DMS79 (cell line): ENCODE data around the gene CHRM1.
"Not testable (repeated sequence)": the region's sequence is repeated elsewhere in the genome, so short reads cannot be mapped to it uniquely, and the experiment has no call there.

Source experiments
- DNase-seq: peaks from one replicate; lab custom pipeline; 2025; lab: John Stamatoyannopoulos, UW

Gene CHRM1, protein sequence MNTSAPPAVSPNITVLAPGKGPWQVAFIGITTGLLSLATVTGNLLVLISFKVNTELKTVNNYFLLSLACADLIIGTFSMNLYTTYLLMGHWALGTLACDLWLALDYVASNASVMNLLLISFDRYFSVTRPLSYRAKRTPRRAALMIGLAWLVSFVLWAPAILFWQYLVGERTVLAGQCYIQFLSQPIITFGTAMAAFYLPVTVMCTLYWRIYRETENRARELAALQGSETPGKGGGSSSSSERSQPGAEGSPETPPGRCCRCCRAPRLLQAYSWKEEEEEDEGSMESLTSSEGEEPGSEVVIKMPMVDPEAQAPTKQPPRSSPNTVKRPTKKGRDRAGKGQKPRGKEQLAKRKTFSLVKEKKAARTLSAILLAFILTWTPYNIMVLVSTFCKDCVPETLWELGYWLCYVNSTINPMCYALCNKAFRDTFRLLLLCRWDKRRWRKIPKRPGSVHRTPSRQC

DNA sequence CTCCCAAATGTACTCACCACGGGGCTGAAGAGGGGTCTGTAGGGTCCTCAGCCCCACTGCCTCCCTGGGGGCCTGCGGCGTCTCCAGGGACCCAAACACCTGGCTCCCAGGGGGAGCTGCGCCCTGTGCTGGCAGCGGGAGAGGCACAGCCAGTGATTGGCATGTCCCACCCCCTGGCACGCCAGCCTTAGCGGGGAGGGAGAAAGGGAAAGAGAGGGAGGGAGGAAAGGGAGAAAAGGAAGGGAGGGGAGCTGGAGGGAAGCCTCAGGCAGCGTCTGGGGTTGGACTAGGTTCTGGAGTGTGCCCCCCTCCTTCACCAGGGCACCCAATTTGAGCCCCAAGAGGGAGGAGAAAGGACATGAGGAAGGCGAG, at the start of gene CHRM1:
CHRM1 (minus strand) TSS at position 163 of the 372 bp plus-strand sequence. CDS start 10,263 bp downstream, outside the sequence.
- DNase-seq = no peak

DNA sequence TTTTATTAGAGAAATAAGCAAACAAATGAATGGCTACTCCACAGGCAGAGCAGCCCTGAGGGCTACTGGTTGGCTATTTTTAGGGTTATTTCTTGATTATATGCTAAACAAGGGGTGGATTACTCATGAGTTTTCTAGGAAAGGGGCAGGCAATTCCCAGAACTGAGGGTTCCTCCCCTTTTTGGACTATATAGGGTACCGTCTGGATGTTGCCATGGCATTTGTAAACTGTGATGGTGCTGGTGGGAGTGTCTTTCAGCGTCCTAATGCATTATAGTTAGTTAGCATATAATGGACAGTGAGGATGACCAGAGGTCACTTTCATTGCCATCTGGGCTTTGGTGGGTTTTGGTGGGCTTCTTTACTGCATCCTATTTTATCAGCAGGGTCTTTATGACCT, 44.4 kb upstream of the CHRM1 start:
- DNase-seq = no peak

DNA sequence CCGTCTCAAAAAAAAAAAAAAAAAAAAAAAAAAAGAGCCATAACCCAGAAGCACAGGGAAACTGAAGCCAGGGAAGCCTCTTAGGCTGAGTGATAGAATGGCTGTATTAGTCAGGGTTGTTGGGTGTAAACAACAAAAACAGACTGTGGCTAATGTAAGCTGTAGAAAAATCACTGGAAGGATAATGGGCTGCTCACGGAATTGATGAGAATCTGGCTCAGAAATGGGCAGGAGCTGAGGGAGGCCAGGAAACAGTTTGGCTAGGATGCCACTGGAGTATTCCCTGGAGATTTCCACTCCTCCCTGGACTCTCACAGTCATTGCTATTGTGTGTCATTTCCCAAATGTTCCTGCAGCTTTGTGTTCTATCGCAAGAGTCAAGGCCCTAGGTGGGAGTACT, 41.2 kb upstream of the CHRM1 start:
- DNase-seq = no peak

DNA sequence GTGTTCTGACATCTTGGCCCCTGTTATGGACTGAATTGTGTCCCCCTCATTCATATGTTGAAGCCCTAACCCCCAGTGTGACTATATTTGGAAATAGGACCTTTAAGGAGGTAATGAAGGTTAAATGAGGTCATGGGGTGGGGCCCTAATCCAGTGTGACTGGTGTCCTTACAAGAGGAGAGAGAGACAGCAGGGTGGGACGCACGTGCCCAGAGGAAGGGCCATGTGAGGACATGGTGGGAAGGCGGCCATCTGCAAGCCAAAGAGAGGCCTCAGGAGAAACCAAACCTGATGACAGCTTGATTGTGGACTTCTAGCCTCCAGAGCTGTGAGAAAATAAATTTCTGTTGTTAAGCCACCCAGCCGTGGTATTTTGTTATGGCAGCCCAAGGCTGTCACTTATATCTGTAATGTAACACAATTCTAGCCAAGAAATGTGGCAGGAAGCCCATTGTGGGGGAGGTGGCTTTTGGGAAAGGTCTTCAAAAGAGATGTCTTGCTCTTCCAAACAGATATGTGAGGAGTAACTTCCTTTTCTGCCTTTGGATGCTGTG, 39.9 kb upstream of the CHRM1 start:
- no peak for DNase-seq

DNA sequence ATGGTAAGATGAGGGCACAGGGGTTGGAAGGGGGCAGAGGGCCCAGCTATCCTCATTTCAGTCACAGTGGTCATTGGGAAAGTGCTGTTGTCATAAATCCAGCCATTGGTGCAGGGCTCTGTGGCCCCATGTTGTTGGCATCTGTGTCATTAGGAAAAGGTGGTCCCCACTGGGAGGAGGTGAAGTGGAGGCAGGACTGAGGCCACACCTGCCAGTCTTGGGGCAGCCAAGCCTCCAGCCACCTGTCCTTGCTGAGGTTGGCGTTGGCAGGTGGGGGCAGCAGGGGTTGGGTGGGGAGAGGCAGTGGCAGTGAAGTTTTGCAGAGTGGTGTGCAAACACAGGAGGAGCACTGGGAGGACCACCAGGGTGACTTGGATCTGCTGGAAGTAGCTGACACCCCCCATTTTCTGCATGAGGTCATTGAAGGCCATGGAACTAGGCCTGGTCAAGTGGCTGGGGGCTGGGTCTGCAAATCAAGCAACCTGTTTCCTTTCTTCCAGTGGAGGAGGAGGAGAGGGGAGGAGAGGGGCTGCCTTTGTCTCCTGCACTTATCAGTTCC, 38.3 kb upstream of the CHRM1 start:
- DNase-seq = no peak

DNA sequence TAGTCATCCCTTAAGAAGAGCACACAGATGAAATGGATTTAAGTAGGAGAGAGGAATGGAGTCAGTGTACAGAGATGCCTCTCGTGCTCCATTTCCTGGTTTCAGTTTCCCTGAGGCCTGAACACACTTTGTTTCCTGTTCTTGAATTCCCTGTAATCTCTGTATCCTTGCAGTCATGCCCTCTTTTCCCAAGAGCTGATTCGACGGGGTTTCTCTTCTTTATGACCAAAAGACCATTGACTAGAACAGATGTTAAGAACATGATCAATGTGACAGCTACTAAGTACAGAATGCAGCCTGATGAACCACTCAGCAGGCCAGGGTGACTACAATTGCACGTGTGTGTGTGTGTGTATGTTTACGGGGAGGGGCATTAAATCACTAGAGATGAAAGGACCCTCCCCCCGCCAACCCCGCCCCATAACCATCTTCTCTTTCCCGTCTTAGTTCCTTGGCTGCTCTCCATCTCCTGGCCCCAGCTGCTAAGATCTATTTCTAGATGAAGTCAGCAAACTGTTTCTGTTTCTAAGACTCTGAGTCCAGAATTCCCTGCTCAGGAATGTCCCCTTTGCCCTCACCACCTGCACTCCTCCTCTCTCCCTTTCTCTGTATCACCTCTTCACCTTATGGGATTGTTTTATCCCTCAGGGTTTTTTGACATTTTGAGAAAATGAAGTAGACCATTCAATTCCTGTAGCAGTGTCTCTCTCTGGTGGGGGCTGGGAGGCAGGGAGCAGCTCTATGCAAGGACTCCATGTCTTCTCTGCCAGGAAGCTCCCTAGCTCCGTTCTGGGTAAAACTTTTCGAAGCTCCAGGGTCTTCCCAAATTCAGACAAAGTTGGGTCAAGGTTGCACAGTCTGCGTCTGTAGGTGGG, 37.6 kb upstream of the CHRM1 start:
- DNase-seq = no peak

DNA sequence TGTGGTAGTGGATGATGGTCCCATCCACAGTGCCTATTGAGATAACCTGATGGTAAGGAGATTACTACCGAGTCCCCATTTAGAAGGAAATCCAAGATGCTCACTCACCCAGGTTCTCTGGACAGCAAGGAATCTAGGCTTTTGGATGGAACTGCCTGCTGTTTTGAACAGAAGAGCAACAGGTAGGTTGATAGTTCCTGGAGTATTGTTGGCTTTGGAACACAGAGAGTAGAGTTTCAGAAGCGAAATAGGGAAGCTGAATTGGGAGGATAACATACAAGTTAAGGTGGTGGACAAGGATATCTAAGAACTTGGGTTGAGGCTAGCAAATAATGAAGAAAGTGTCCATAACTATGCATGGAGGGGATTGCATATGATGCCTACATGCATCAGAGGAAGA, 36.0 kb upstream of the CHRM1 start:
- no peak for DNase-seq

DNA sequence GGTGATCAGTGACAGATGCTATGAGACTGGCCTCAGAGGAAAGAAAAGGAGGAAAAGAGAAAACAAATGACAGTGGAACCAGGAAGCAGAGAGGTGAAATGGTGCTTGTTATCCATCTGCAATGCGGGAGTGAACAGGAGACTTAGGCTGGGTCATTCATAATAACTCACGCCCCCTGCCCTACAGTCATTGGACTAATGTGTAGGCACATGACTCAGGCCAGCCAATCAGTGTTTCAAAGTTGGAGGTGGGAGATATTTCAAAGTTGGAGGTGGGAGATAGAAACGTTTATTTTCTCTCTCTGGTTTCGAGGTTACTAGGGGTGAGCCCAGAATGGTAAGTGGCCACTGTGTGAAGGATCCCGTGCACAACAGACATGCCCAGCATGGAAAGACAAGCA, 33.3 kb upstream of the CHRM1 start:
- DNase-seq = no peak

DNA sequence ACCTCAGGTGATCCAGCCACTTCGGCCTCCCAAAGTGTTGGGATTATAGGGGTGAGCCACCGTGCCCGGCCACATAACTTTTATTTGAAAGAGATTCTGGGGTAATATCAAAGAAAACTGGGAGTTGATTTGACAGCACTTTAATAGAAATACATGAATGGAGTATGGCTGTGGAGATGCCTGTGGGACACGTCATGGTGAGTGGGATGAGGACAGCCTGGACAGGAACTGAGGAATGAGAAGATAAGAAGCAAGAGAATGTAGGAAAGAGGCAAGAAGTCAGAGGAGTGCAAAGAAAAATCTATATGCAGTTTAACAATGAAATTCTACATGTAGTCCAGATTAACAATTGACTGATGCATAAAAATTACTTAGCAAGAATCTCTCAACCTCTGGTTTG, 32.6 kb upstream of the CHRM1 start:
- no peak for DNase-seq

DNA sequence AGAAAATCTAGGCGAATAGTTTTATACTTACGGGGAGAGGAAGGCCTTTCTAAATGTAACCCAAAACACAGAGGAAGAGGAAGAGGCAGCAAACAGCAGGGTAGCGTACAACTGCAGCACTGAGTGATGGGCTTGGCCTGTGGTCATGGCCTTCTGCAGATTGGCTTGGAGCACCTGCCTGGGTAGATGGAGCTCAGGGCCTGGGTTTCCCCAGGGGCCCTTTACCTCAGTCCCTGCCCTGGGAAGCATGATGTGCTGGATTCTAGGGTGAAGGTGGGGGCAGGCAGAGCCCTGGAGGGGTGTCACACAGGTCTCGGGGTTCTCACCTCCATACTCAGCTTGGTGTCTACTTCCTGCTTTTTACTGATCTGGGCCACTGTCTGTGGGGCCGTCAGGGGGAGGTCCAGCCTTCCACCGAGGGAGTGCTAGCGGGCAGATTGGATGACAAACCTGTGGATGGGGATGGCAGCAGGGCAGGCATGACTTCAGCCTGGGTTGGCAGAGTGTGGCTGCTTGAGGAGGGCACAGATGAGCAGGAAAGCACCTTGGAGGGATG, 27.7 kb upstream of the CHRM1 start:
- no peak for DNase-seq

DNA sequence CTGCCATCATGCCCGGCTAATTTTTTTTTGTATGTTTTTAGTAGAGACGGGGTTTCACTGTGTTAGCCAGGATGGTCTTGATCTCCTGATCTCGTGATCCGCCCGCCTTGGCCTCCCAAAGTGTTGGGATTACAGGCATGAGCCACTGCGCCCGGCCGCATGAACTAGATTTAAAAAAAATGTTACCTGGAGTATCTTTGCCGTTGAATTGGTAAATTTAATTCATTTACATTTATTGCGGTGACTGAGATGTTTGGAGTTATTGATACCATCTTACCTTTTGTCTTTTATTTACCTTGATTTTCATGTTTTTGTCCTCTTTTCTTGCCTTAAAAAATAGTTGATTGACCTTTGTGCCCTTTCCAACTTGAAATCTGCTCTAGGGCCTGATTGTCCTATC, 24.4 kb upstream of the CHRM1 start:
- DNase-seq = not testable (repeated sequence)

DNA sequence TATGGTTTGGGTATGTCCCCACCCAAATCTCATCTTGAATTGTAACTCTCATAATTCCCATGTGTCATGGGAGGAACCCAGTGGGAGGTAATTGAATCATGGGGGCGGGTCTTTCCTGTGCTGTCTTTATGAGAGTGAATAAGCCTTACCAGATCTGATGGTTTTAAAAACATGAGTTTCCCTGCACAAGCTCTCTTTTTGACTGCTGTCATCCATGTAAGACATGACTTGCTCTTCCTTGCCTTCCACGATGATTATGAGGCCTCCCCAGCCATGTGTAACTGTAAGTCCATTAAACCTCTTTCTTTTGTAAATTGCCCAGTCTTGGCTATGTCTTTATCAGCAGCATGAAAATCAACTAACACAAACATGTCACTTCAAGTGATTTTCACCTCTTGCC, 16.4 kb upstream of the CHRM1 start:
- not testable (repeated sequence) for DNase-seq

DNA sequence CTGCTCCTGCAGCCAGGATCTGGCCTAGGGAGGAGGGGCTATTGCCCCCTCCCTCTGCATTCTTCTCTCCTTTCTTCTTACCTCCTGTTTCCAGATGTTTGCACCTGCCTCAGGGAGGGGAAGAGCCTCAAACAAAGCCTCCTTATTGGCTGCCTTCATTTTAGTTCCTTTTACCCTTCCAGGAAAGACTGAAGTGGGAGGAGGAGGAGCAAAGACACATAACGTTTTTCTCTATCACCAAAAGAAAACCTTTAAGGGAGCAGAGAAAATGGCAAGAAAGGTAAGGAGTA, 13.3 kb upstream of the CHRM1 start:
- DNase-seq = no peak

DNA sequence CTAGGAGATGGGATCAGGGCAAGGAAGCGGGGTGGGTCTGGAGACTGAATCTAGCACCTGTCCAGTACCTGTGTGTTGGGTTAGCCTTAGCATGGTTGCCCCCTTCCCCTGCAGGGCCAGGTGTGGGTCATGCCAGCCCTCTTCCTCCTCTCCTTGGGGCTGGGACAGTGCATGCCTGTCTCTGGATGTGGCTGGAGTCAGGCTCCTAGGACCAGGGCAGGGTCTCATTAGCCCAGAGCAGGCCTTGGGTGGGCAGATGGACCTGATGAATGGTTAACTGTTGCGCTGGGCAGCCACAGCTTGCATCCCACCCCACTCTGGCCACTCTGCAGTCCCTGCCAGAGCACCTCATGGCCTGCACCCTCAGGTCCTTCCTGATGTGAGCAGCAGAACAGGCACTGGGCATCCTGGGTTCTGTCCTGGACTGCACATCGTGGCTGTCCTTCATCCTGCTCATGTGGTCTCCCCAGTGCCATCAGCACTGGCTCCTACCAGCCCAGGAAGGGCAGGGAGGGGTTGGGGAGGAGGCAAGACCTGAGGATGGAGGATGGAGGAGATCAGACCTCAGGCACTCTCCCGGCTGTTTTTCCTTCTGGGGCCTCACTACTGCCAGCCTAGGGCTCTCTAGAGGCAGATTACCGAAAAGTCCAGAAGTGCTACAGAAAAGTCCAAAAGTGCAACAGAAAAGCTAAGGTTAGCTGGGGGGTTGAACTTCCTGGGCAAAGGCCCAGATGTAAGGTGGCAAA, 12.8 kb upstream of the CHRM1 start:
- DNase-seq = no peak

DNA sequence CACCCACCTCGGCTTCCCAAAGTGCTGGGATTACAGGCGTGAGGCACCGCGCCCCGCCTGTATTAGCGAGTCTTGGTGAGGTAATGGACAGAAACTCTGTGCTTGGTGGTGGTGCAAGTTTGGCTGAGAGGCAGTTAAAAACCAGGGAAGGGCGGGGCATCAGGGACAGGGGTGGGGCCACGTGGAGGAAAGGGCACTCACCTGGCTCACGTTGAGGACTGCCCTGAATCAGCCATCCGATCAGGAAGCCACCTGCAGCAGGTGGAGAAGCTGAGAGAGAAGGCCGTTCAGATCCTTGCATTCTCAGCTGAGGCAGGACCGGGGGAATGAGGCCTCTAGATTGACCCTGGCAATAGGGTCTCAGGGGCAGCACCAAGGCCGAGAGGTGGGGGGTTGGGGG, 12.1 kb upstream of the CHRM1 start:
- no peak for DNase-seq

DNA sequence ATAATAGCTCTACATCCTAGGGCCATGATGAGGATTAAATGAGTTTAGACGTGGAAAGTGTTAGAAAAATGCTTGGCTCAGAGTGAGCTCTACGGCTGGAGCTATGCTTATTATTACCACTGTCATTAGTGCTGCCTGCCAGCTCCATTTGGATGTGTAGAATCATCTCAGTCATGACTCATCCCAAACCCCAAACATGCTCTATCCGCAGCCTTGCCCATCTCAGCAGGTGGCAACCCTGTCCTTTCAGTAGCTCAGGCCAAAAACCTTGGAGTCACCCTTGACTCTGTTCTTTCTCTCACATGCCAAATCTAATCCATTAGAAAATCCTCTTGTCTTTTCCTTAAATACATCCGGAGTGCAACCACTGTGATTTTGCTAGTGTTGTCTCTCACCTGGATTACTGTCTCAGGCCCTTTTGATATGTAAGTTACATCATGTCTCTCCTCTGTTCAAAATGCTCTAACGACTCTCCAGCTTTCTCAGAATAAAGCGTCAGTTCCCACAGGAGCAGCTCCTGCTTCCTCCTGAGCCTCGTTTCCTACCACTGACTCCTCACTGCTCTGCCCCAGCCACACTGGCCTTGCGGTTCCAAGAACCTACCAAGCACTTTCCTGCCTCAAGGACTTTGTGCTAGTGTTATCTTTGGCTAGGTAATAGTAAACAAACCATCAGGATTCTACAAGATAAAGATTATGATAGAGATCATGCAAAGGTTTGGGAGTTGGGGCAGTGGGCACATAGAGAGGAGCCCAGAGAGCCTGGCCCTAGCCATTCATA, 10.5 kb upstream of the CHRM1 start:
- DNase-seq = no peak

DNA sequence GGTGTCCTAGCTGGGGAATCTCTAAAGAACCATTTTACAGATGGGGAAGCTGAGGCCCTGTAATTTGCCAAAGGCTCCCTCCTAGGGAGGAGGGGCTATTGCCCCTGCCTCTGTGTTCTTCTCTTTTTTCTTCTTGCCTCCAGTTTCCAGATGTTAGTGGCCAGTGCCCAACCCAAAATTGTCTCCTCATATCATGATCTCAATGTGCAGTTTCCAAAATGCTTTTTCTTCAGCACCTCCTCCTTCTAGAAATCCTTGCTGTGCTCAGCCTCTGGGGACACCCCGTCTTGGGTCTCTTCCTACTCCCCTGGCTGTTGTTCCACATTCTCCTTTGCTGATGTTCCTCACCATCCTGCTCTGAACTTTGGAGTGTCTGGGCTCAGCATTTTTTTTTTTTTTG, 9.5 kb upstream of the CHRM1 start:
- no peak for DNase-seq

DNA sequence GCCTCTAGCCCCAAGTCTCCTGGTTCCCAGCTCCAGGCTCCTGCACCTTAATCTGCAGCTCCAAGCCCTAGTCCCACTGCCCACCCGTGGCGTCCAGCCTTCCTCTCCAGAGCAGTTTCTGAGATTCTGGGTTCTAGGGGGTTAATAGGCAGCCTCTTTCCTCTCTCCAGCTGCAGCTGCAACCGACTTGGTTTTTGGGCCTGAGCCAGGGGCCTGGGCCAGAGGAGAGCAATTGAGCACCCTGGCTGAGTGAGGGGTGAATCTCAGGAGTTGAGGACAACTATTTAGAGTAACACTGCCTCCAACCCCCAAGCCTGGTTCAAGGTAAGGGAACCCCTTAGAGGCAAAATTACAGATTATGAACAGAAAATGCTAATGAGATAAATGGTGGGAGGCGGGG, 9.0 kb upstream of the CHRM1 start:
- peak; percentile 27 for DNase-seq

DNA sequence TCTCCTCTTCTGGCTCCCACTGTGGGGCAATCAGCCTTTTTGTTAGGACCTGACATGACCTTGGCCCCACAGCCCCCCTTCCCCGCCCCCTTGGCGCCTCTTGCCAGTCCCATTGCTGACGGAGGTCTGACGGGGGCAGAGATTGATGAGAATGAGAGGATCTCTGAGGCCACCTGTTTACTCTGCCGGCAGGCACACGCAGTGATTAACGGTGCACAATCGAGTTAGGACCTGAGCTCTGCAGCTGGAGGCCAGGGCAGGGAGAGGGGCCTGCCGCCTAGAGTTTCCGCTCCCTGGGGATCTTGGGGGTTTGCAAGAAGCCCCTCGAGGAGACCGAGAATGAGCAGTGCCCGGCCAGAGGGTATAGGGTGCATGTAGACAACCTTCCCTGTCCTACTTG, 6.8 kb upstream of the CHRM1 start:
- no peak for DNase-seq

DNA sequence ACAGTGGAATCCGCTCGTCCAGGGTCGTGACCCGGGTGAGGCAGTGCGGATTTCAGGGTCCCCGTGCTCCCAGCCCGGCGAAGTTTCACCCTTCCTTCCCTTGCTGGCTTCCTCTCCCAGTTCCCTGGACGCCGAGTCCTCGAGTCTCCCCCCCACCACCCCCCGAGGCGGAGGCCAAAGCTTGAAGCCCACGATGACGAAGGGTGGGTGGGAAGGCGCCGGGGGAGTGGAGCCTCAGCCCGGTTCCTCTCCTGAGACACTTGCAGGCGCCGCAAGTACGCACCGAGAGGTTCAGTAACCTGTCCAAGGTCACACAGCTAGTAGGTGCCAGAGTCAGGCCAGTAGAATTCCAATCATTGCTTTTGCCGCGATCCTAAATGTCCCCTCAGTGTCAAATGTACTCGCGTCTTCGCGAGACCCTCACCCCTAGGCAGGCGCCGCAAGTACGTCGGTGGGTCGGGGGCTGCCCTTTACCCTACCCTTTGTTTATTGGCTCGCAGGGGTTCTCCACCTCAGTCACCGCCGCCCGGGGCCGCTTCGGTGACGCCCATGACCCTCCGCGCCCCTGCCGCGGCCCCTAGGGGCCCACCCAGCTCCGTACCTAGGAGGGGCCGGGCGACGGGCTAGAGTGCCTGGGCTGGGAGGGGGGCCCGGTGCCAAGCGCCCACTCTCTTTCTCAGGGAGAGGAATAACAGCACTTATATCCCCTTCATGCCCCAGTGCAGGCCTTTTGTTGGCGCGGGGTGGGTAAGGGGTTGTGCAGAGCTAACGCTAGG, 5.7 kb upstream of the CHRM1 start:
- DNase-seq = no peak
